ENCODE measurements around the gene FBN2. TPM values are rescaled to one million over a fixed set of nuclear protein-coding genes. Genes with fewer than 3 reads are reported as not detected.
"Not testable (repeated sequence)": the region's sequence is repeated elsewhere in the genome, so short reads cannot be mapped to it uniquely, and the experiment has no call there.

Gene FBN2
- total RNA-seq, 4 donors from 2014 or later, result 0.40 to 3.3 (median 0.99) TPM

DNA sequence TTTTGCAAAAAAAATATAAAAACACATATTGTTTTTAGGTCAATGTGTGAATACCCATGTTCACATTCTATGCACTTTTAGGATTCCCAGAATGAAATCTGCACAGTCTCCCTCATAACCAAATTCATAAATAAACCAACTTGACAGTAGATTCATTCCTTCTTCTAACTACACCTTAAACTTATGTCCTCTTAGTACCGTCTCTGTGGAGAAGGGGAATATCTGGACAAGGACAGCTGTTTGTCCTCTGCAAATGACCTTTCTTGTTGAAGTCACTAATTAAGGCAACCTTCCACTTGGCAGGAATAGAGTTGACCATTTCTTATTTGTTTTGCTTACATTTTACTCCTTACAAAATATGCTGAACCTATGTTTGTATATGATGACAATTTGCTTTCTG lies 71.1 kb downstream of the FBN2 start:
- Histone ChIP-seq H3K27me3 (no peaks in the 10 kb centered on the region), H3K4me3 (no peak overlapping the region), H3K36me3 (no peaks in the 10 kb centered on the region), H3K9me3 (no peaks in the 10 kb centered on the region), H3K4me1 (no peaks in the 10 kb centered on the region), H3K27ac (no peak overlapping the region)
- TF ChIP-seq, protein P1, sequence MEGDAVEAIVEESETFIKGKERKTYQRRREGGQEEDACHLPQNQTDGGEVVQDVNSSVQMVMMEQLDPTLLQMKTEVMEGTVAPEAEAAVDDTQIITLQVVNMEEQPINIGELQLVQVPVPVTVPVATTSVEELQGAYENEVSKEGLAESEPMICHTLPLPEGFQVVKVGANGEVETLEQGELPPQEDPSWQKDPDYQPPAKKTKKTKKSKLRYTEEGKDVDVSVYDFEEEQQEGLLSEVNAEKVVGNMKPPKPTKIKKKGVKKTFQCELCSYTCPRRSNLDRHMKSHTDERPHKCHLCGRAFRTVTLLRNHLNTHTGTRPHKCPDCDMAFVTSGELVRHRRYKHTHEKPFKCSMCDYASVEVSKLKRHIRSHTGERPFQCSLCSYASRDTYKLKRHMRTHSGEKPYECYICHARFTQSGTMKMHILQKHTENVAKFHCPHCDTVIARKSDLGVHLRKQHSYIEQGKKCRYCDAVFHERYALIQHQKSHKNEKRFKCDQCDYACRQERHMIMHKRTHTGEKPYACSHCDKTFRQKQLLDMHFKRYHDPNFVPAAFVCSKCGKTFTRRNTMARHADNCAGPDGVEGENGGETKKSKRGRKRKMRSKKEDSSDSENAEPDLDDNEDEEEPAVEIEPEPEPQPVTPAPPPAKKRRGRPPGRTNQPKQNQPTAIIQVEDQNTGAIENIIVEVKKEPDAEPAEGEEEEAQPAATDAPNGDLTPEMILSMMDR (IDR thresholded peaks at IDR 0.05), result no peak
- no peak for TF ChIP-seq POLR2A (IDR thresholded peaks at IDR 0.05)
- DNase-seq, result no peak

DNA sequence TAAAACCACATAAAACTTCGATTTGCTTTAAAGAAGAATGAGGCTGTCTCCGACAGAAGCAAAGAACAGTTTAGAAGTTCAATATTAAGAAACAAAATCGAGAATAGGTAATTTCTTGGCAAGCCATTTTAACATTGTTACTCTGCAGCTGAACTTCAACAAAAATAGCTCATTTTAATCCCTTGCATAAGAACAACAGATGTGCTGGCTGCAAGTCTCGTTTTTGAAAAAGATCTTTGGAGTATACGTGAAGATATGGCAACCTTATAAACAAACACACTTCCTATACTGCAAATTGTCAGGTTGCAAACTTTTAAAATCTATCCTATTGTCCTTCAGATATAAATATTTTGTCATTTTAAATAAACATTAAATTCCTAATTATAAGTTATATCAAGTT lies 71.5 kb downstream of the FBN2 start:
- Histone ChIP-seq H3K9me3 (no peaks in the 10 kb centered on the region), H3K27ac (no peak overlapping the region), H3K4me3 (no peak overlapping the region), H3K36me3 (no peaks in the 10 kb centered on the region), H3K4me1 (no peaks in the 10 kb centered on the region), H3K27me3 (no peaks in the 10 kb centered on the region)
- DNase-seq, result no peak
- no peak for TF ChIP-seq POLR2A (IDR thresholded peaks at IDR 0.05)
- TF ChIP-seq, protein P1 (IDR thresholded peaks at IDR 0.05), result no peak

DNA sequence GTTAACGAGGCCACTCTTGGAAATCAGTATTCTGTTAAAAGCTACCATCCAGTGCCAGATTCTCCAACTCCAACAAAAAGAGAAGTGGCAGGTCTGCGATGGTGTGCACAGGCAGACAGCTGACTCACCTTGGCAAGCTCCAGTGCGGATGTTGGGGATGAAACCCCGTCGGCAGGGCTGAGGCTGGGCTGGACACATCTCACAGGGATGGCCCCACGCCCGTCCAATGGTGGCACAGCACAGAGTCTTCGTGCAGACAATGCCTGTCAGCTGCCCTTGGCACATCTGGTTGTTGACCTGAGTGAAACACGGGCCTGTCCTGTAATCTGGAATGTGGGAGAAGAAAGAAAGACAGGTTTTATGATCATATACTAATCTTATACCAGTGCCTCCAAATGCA lies 73.4 kb downstream of the FBN2 start:
- Histone ChIP-seq H3K4me3 (no peak overlapping the region), H3K36me3 (no peaks in the 10 kb centered on the region), H3K9me3 (no peaks in the 10 kb centered on the region), H3K27ac (no peak overlapping the region), H3K27me3 (no peaks in the 10 kb centered on the region), H3K4me1 (no peaks in the 10 kb centered on the region)
- no peak for TF ChIP-seq POLR2A (IDR thresholded peaks at IDR 0.05)
- TF ChIP-seq, protein P1 (IDR thresholded peaks at IDR 0.05), result no peak
- DNase-seq, result no peak

DNA sequence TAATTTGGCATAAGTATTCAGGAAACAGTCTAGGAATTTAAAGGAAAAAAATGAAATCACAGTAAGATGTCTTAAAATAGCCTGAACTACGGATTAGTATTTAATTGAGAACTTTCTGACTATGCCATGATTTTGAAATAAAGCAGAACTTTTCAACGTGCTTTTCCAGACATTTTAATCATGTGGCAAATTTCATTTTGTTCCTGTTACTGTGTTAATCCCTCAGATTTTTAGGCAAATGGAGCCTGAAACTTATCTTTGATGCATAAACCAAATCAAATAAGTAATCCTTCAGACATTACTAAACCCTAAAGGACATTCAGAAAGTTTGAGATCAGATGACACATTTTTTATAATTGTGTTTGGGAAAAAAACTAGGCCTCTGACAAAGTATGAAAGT lies 75.7 kb downstream of the FBN2 start:
- Histone ChIP-seq H3K4me3 (no peak overlapping the region), H3K4me1 (no peaks in the 10 kb centered on the region)
- TF ChIP-seq, protein P1 (IDR thresholded peaks at IDR 0.05), result no peak
- no peak for TF ChIP-seq POLR2A (IDR thresholded peaks at IDR 0.05)

DNA sequence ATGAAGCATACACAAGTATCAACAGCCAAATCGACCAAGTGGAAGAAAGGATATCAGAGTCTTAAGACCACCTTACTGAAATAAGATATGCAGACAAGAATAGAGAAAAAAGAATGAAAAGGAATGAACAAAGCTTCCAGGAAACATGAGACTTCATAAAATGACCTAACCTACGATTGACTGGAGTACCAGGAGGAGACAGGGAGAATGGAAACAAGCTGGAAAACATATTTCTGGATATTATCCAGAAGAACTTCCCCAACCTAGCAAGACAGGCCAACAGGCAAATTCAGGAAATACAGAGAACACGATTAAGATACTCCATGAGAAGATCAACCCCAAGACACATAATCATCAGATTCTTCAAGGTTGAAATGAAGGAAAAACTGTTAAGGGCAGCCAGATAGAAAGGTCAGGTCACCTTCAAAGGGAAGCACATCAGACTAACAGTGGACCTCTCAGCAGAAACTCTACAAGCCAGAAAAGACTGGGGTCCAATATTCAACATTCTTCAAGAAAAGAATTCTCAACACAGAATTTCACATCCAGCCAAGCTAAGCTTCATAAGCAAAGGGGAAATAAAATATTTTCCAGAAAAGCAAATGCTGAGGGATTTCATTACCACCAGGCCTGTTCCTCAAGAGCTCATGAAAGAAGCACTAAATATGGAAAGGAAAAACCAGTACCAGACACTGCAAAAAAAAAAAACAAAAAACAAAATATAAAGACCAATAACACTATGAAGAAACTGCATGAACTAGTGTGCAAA lies 80.7 kb downstream of the FBN2 start:
- H3K4me1 ChIP-seq, H3K36me3 ChIP-seq, H3K27ac ChIP-seq, H3K27me3 ChIP-seq, H3K4me3 ChIP-seq, H3K9me3 ChIP-seq, DNase-seq: not testable (repeated sequence)

More for the DNA sequence above, 75.7 kb downstream of the FBN2 start:
- no peaks in the 10 kb centered on the region for H3K27me3 ChIP-seq
- no peaks in the 10 kb centered on the region for H3K36me3 ChIP-seq
- DNase-seq, result no peak
- H3K27ac ChIP-seq, result no peak overlapping the region
- no peaks in the 10 kb centered on the region for H3K9me3 ChIP-seq

DNA sequence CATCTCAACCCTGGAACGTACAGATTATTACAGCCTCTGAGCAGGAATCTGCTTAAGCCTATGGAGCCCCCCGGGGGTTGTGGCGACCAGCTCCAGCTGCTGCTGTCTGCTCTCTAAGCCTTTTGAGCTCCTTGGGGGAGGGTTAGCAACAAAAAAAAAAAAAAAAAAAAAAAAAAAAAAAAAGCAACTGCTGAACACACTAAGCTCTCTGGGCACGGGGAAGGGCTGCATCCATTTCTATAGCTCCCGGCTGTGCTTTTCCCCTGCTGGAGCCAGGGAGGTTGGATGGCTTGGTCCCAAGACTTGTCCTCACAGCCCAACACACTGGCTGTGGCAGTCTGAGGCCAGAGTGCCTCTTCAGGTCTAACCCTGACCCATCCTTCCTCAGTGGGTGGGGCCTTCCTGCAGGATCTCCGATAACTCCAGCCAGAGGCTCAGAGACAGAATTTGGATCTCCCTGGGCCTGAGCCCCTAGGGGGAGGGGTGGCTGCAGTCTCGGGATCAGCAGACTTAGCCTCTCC lies 82.1 kb downstream of the FBN2 start:
- Histone ChIP-seq H3K27ac (no peak overlapping the region), H3K4me1 (no peaks in the 10 kb centered on the region), H3K9me3 (no peaks in the 10 kb centered on the region), H3K27me3 (no peaks in the 10 kb centered on the region), H3K4me3 (no peak overlapping the region), H3K36me3 (no peaks in the 10 kb centered on the region)
- no peak for DNase-seq
- no peak for TF ChIP-seq POLR2A (IDR thresholded peaks at IDR 0.05)
- TF ChIP-seq, protein P1 (IDR thresholded peaks at IDR 0.05), result no peak

Data from Peyer's patch (tissue), 4 donors.